GM18951 (cell line): ENCODE results near the gene RECK.
A peak's percentile ranks its signal among the peaks of the same experiment; 100 is the strongest.
"Not testable (repeated sequence)": the region's sequence is repeated elsewhere in the genome, so short reads cannot be mapped to it uniquely, and the experiment has no call there.

ENCODE experiments used
- POLR2A ChIP-seq: IDR thresholded peaks from 4 replicates; pipeline ENCODE4 v1.6.1; 2011; ENCODE audit warnings: mild to moderate bottlenecking; ENCODE audit not compliant: insufficient read length, insufficient read depth; ENCODE audit errors: extremely low read depth
- in situ Hi-C: fragments of 300-500 bp; cut with MboI; formaldehyde crosslinking; loops from one replicate; pipeline ENCODE4 v1.12.0; 2022; ENCODE audit warnings: low sequenced_read_pairs, mixed read lengths, inconsistent platforms; ENCODE audit not compliant: unreplicated experiment

Gene RECK, protein sequence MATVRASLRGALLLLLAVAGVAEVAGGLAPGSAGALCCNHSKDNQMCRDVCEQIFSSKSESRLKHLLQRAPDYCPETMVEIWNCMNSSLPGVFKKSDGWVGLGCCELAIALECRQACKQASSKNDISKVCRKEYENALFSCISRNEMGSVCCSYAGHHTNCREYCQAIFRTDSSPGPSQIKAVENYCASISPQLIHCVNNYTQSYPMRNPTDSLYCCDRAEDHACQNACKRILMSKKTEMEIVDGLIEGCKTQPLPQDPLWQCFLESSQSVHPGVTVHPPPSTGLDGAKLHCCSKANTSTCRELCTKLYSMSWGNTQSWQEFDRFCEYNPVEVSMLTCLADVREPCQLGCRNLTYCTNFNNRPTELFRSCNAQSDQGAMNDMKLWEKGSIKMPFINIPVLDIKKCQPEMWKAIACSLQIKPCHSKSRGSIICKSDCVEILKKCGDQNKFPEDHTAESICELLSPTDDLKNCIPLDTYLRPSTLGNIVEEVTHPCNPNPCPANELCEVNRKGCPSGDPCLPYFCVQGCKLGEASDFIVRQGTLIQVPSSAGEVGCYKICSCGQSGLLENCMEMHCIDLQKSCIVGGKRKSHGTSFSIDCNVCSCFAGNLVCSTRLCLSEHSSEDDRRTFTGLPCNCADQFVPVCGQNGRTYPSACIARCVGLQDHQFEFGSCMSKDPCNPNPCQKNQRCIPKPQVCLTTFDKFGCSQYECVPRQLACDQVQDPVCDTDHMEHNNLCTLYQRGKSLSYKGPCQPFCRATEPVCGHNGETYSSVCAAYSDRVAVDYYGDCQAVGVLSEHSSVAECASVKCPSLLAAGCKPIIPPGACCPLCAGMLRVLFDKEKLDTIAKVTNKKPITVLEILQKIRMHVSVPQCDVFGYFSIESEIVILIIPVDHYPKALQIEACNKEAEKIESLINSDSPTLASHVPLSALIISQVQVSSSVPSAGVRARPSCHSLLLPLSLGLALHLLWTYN

DNA sequence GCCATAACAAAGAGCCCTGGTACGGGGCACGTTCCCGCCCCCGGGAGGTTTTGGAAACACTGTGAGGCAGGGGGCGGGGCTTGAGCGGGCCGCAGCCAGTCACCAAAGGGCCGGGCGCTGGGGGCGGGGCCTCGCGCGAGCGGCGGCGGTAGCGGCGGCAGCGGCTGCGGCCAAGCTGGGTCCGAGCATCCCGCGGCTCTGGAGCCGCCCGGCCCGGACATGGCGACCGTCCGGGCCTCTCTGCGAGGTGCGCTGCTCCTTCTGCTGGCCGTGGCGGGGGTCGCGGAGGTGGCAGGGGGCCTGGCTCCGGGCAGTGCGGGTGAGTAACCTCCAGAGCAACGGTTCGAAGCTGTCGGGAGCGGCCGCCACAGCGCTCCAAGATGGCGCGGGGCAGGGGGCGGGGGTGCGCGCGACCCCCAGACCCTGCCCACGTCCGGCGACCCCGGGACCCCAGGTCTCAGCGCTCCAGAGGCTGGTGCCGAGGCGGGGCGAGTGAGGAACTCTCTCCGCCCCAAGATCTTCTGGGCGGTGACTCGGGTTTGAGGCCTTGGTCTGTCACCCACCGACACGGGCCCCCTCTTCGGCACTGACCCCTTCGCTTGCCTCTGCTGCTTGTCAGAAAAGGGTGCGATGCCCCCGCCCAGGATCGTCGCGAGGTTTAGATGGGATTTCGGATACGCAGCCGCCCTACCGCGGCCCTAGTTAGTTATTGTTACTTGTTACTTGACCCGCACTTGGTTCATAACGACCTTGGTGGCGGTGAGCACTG is at the start of gene RECK:
TSS of gene RECK (plus strand) at position 134 of the 769 bp plus-strand sequence. CDS start at position 220, 86 bp downstream.
- in situ Hi-C loops, result no loop called here
- peak; percentile 67 for TF ChIP-seq POLR2A

DNA sequence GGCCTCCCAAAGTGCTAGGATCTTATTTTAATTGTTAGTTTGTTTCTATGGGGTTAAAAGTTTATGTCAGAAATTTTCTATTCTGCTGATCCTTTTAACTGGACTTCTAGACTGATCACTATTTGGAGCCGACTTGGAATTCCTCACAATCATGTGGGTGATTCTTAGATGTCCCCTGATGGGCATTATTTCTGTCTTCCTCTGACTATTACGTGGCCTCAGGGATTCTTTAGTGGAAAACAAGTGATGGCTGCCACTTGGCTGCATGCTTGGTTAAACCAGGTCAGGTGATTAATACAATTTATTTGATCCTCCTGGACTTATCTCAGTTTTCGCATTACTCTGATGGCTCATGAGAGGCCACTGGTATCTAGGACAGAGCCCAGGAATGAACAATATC is 46.6 kb upstream of the RECK start:
- no peak for TF ChIP-seq POLR2A
- in situ Hi-C loops, result no loop called here

DNA sequence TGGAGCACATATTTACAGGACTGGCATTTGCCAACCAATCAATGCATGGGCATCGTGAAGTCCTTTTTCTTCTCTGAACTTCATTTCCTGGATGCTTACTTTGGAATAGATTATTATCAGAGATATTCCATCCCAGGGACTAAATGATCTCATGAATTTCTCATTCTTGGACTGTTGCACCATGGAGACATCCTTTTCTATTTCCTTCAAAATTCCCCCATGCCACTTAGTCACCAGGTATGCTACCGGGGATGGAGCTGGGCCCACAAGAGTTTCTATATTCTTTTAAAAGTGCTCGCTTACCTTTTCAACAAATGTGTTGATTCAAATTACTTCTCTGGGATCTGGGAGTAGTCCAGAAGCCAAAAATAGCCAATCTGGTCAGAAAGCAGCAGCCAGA is 43.6 kb upstream of the RECK start:
- in situ Hi-C loops, result not testable (repeated sequence)

DNA sequence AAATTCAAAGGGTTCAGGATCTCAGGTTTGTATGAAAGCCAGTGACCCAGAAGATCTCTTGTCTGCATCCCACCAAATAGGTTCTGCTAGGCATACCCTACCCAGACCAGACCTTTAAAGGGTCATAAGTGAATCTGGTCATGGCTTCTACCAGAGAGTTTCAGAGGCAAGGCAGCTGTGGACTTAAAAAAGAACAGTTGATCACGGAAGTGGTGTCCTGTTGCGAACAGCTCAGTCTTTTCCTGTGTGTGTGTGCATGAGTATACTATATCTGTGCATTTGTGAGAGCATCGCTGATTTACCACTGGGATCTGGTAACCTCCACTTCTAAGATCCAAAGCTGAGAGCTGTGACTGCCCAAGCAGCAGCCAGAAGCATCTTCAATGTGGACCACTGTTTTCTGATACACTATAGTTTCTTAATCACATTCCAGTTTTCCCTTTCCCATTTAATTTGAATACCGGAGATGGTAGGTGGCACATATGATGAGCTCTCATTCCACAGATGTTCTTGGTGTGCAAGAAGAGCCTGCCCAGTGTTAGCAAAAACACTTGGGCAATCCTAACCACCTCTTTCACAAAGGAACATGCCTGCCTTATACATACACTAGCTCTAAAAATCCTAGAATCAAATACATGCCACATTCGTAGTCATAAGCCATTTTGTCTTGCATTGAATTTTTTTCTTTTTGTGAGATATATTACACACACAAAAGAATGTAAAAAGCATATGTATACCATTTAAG is 42.6 kb upstream of the RECK start:
- in situ Hi-C loops, result no loop called here
- no peak for TF ChIP-seq POLR2A

DNA sequence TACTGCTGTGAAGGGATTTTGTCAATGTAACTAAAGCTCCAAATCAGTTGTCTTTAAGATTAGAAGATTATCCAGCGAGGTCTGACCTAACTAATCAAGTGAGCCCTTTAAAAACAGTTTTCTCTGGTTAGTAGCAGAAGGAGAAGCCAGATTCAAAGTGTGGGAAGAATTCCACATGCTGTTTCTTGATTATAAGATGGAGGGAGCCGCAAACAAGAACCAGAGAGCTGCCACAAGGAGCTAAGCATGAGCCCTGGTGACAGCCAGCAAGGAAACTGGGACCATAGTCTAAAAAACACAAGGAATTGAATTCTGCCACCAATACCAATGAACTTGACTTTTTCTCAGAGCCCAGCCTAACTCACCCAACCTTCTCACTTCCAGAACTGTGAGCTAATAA is 41.8 kb upstream of the RECK start:
- no peak for TF ChIP-seq POLR2A
- in situ Hi-C loops, result no loop called here

DNA sequence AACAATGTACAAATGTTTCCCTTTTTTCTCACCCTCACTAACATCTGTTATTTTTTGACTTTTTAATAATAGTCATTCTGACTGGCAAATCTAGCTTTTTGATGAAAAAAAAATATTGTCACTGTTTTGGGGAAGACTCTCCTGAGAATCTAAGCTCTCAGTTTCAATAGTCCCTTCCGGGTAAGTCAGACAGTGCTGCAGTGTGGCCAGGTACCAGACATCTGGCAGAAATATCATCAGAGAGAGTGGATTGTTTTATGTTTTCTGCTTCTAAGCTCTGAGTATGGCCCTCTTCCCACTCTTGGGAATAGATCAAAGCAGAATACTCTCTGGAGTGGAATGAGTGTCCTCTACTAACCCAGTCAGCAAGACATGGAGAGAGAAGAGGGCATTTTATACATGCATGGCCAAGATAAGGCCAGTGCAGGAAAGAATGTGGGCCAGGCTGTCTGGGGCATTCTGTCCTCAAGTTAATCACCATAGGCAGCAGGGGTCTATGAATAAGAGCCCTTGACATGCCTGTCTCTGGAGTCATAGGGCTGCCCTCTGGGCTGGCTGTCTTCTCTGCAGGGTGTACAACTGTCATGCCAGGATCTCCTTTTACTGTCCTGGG is 40.2 kb upstream of the RECK start:
- in situ Hi-C loops, result no loop called here
- no peak for TF ChIP-seq POLR2A

DNA sequence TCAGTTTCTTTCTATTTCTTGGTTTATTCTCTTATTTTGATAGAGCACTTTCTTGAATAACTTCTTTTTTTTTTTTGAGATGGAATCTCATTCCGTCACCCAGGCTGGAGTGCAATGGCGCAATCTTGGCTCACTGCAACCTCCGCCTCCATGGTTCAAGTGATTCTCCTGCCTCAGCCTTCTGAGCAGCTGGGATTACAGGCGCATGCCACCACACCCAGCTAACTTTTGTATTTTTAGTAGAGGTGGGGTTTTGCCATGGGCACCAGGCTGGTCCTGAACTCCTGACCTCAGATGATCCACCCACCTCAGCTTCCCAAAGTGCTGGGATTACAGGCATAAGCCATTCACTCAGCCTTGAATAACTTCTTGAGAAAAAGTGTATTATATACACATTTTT is 39.7 kb upstream of the RECK start:
- in situ Hi-C loops, result not testable (repeated sequence)

DNA sequence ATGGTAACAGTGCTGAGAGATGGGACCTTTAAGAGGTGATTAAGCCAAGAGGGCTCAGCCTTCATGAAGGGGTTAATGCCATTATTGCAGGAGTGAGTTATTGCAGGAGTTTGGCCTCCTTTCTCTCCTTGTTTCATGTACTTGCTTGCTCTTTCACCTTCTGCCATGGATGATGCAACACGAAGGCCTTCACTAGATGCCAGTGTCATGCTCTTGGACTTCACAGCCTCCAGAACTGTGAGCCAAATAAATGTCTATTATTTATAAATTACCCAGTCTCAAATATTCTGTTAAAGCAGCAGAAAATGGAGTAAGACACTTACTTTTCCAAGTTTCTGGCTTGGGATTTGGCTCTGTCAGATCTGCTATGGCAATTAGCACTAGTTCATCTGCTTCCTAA is 38.4 kb upstream of the RECK start:
- in situ Hi-C loops, result no loop called here
- no peak for TF ChIP-seq POLR2A

DNA sequence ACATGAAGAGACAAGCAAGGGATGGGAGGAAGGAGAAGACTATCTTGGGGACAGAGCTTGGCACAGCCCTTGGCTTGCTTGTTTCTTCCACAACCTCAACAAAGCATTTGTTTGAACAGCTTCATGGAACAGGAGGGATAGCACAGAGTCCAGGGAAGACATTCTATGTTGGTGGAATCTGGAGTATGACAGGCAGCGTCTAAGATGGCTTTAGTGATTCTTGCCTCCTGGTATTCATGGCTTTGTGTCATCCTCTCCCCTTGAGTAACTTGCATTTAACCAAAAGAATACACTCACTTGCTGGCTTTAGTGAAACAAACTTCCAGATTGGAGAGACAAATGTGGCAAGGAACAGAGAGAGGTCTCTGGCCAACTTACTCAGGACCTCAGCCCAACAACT is 30.8 kb upstream of the RECK start:
- TF ChIP-seq POLR2A, result no peak
- in situ Hi-C loops, result no loop called here

DNA sequence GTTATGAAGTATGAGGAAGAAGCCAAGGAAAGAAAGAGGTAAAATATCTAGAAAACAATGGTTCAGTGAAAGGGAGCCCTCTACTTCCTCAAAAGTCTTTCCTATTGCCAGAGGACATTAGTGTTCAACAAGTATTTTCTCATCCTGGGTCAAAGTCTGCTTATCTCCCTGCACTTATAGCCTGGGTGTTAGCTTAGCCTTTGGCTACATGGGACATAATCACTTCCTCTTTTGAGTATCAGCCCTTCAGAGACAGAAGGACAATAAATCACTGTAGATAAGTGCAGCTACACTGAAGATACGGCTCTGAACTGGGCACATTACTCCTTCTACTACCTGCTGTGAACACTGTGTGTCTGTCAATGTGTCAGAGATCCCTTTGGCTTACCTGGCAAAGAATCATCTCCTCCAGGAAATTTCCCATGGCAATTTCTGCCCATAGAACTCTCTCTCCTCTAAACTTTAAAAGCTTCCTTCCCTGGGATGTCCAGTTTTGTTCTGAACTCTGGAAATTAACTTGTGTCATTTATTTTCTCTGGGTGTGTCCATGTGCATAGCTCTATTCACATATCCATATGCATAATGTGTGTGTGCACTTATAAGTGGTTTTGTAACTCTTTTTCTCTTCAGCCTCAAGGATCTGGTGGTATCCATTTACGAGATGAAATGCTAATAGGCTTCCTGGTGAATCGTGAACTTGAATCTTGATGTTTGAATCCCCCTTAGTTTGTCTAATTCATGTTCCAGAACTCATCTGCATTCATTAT is 30.0 kb upstream of the RECK start:
- TF ChIP-seq POLR2A, result no peak
- in situ Hi-C loops, result no loop called here

DNA sequence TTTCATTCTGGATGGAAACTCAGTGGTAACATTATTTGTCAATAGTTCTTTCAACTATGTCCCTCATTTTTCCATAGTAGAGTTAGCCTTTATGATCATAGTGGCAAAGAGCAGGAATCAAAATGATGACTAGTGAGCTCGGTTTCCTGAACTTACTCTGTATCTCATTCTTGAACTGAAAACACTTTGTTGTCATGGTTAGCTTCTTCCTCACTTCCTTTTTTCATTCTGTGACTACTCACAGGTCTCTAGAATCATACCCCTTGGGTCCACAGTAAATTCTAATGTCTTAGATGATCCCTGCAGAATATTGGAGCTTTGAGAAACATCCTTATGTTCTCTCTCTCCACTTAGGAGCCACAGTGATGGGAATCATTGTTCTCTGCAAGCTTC is 29.4 kb upstream of the RECK start:
- in situ Hi-C loops, result no loop called here
- TF ChIP-seq POLR2A, result no peak

DNA sequence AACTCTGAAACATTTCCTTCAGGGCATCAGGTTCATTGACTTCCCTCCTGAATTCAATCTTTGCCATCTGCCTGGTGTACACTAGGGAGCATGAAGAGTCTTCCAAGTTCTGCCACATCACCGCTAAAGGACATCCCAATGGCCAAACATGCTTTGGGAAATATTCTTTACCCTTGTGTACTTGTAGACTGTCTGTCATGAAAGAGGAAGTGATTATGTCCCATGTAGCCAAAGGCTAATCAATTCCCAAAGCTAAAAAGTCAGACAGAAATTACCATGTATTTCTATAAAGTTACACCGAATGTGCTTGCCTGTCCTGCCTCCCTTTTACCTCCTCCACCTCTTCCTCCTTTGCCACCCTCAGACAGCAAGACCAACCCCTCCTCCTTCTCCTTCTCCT is 28.9 kb upstream of the RECK start:
- no peak for TF ChIP-seq POLR2A
- in situ Hi-C loops, result no loop called here
